Measurements from ENCODE around the gene MCM3.

MCM3 gene

GRCh38 chr6:52244400-52244799, 40.1 kb downstream of the MCM3 start, which contains the start of gene IL17F:
Gene IL17F (minus strand): TSS chr6:52244500. CDS start chr6:52244429, 71 bp downstream.
- DNase-seq (ENCODE audit: low read depth in 1 of 2, low spot score in 1 of 2) = no peak
- H3K27me3 ChIP-seq (ENCODE audit: insufficient read depth, poor library complexity, severe bottlenecking) = peaks cover 6% of the 10 kb centered on the region
- no peak within 1 kb of the TSS for H3K4me3 ChIP-seq (replicated peaks; ENCODE audit: insufficient read depth, low read length)
- TF ChIP-seq CTCF (IDR thresholded peaks at IDR 0.05; ENCODE audit: insufficient read depth, low read length) (no peak), SPI1 (IDR thresholded peaks at IDR 0.05; ENCODE audit: borderline replicate concordance, low read depth) (no peak), REST (IDR thresholded peaks at IDR 0.05; ENCODE audit: insufficient replicate concordance, low read depth) (no peak), GABPA (IDR thresholded peaks at IDR 0.05; ENCODE audit: low read depth) (no peak), POLR2AphosphoS5 (IDR thresholded peaks at IDR 0.05; ENCODE audit: low read depth) (no peak)
- H3K27ac ChIP-seq (replicated peaks) = no peak within 1 kb of the TSS

GRCh38 chr6:52243282-52243893, 41.2 kb downstream of the MCM3 start:
- H3K27me3 ChIP-seq (ENCODE audit: insufficient read depth, poor library complexity, severe bottlenecking) = peaks cover 6% of the 10 kb centered on the region
- no peak overlapping the region for H3K4me3 ChIP-seq (replicated peaks; ENCODE audit: insufficient read depth, low read length)
- H3K27ac ChIP-seq (replicated peaks) = no peak overlapping the region
- no peak for DNase-seq (ENCODE audit: low read depth in 1 of 2, low spot score in 1 of 2)
- TF ChIP-seq GABPA (IDR thresholded peaks at IDR 0.05; ENCODE audit: low read depth) (no peak), REST (IDR thresholded peaks at IDR 0.05; ENCODE audit: insufficient replicate concordance, low read depth) (peak; percentile 19), CTCF (IDR thresholded peaks at IDR 0.05; ENCODE audit: insufficient read depth, low read length) (no peak)

- TF ChIP-seq REST (IDR thresholded peaks at IDR 0.05; ENCODE audit: insufficient replicate concordance, low read depth) = no peak
- TF ChIP-seq SPI1 (IDR thresholded peaks at IDR 0.05; ENCODE audit: borderline replicate concordance, low read depth) = no peak
- TF ChIP-seq POLR2AphosphoS5 (IDR thresholded peaks at IDR 0.05; ENCODE audit: low read depth) = no peak
- no peak for TF ChIP-seq CTCF (IDR thresholded peaks at IDR 0.05; ENCODE audit: insufficient read depth, low read length)
- no peak for TF ChIP-seq GABPA (IDR thresholded peaks at IDR 0.05; ENCODE audit: low read depth)
- DNase-seq (ENCODE audit: low read depth in 1 of 2, low spot score in 1 of 2) = no peak
- Histone ChIP-seq H3K27ac (replicated peaks) (no peak overlapping the region), H3K27me3 (ENCODE audit: insufficient read depth, poor library complexity, severe bottlenecking) (peaks cover 6% of the 10 kb centered on the region), H3K4me3 (replicated peaks; ENCODE audit: insufficient read depth, low read length) (no peak overlapping the region)
Measured at GRCh38 chr6:52241819-52242218, 42.7 kb downstream of the MCM3 start.

Measured in HL-60 (cell line).